Kidney (tissue), 14 donors: ENCODE measurements around the gene OR51V1. TPM values are rescaled to one million over a fixed set of nuclear protein-coding genes. Genes with fewer than 3 reads are reported as not detected.
"Not testable (repeated sequence)": the region's sequence is repeated elsewhere in the genome, so short reads cannot be mapped to it uniquely, and the experiment has no call there.

Experiments used
- DNase-seq, 5 donors: peaks; one replicate each; pipeline ENCODE4 v3.0.0-alpha.2; 2013 to 2020
- FAIRE-seq: peaks from 2 replicates; lab custom pipeline; 2012; peaks lifted over from hg19 to GRCh38; lab: Jason Lieb, UNC
- H3K27ac ChIP-seq, 2 donors: one replicate each; pipeline ENCODE4 v1.7.0; 2013; ENCODE audit warnings: low read depth in 2 of 2, low read length in 2 of 2, inconsistent platforms in 1 of 2
- H3K27me3 ChIP-seq: one replicate; pipeline ENCODE4 v1.7.1; 2013; ENCODE audit warnings: low read length, inconsistent platforms; ENCODE audit not compliant: control insufficient read depth, insufficient read depth
- H3K36me3 ChIP-seq, 3 donors: one replicate each; pipeline versions ENCODE4 v1.7.0 to v1.7.1; 2013; ENCODE audit warnings: low read length in 3 of 3, control low read depth in 1 of 3, inconsistent platforms in 1 of 3; ENCODE audit not compliant: insufficient read depth in 3 of 3, control insufficient read depth in 2 of 3
- H3K4me1 ChIP-seq, 3 donors: one replicate each; pipeline versions ENCODE4 v1.7.0 to v1.7.1; 2013; ENCODE audit warnings: low read length in 3 of 3, inconsistent platforms in 1 of 3, low read depth in 1 of 3; ENCODE audit not compliant: control insufficient read depth in 2 of 3, insufficient read depth in 2 of 3
- H3K4me3 ChIP-seq, 3 donors: one replicate each; pipeline versions ENCODE4 v1.7.0 to v1.8.1; 2013; ENCODE audit warnings: low read length in 3 of 3, control low read depth in 1 of 3, inconsistent platforms in 1 of 3
- H3K9ac ChIP-seq, 3 donors: one replicate each; pipeline versions ENCODE4 v1.7.0 to v1.7.1; 2013; ENCODE audit warnings: low read length in 3 of 3, control low read depth in 1 of 3, inconsistent platforms in 1 of 3
- H3K9me3 ChIP-seq, 3 donors: one replicate each; pipeline versions ENCODE4 v1.7.0 to v1.7.1; 2013; ENCODE audit warnings: low read length in 3 of 3, control low read depth in 1 of 3, inconsistent platforms in 1 of 3; ENCODE audit not compliant: control insufficient read depth in 2 of 3, insufficient read depth in 1 of 3
- CTCF ChIP-seq: IDR thresholded peaks from 3 replicates; pipeline ENCODE4 v1.5.1; 2012; ENCODE audit warnings: mild to moderate bottlenecking, moderate library complexity, borderline replicate concordance; ENCODE audit not compliant: insufficient read depth; ENCODE audit errors: extremely low read depth
- intact Hi-C: fragments of 100-400 bp; cut with DNase I; formaldehyde crosslinking; loops from one replicate; pipeline ENCODE4 v1.11.1; 2022
- polyA plus RNA-seq: library from polyadenylated mRNA; stranded (reverse); fragments of 350-450 nt; fragmentation: Illumina TruSeq; extraction: RNeasy Lipid Tissue Mini Kit (QIAGEN cat#74804); gene quantifications from one replicate; pipeline ENCODE4 v1.2.3, GENCODE V29; 2014; ENCODE audit warnings: low read depth, low replicate concordance; ENCODE audit not compliant: insufficient read depth
- total RNA-seq: library from RNA; stranded (reverse); fragmentation: NEBNext Ultra II Directional; extraction: Animal tissue kit (Norgen Biotek cat#: 25700); gene quantifications from one replicate; pipeline ENCODE4 v1.2.1, GENCODE V29; 2021
- donor health status: control.
- donor health status: control.
- donor health status: control.
- donor health status: control.
- donor health status: control.
- donor health status: DM: yes; HTN: yes; CAD: no.
- donor health status: Normal renal cell carcinoma (clear cell type).

The OR51V1 gene
- total and polyA plus RNA-seq, 2 donors from 2014 or later = not detected

GRCh38 chr11:5171856-5172255, 28.6 kb downstream of the OR51V1 start:
- Histone ChIP-seq H3K9me3 (no peaks in the 10 kb centered on the region), H3K27me3 (no peaks in the 10 kb centered on the region), H3K9ac (no peak overlapping the region), H3K36me3 (no peaks in the 10 kb centered on the region), H3K4me1 (no peaks in the 10 kb centered on the region), H3K27ac (no peak overlapping the region), H3K4me3 (no peak overlapping the region)
- FAIRE-seq (no peak), DNase-seq (no peak)
- intact Hi-C loops = no loop called here
- TF ChIP-seq CTCF = no peak

GRCh38 chr11:5165898-5166297, 34.6 kb downstream of the OR51V1 start:
- H3K27me3 ChIP-seq, H3K27ac ChIP-seq, FAIRE-seq, H3K4me1 ChIP-seq, intact Hi-C loops, H3K36me3 ChIP-seq, H3K4me3 ChIP-seq, H3K9ac ChIP-seq, DNase-seq, H3K9me3 ChIP-seq: not testable (repeated sequence)

GRCh38 chr11:5164807-5165206, 35.7 kb downstream of the OR51V1 start:
- DNase-seq, H3K27me3 ChIP-seq, H3K4me1 ChIP-seq, intact Hi-C loops, H3K9me3 ChIP-seq, H3K9ac ChIP-seq, H3K36me3 ChIP-seq, H3K27ac ChIP-seq, H3K4me3 ChIP-seq, FAIRE-seq: not testable (repeated sequence)

- H3K4me3 ChIP-seq, H3K9me3 ChIP-seq, H3K4me1 ChIP-seq, DNase-seq, H3K36me3 ChIP-seq, intact Hi-C loops, FAIRE-seq, H3K27ac ChIP-seq, H3K27me3 ChIP-seq, H3K9ac ChIP-seq: not testable (repeated sequence)
Measured at GRCh38 chr11:5161045-5161444, 39.4 kb downstream of the OR51V1 start.

- H3K27ac ChIP-seq, DNase-seq, H3K36me3 ChIP-seq, H3K27me3 ChIP-seq, H3K9ac ChIP-seq, H3K4me1 ChIP-seq, H3K4me3 ChIP-seq, intact Hi-C loops, FAIRE-seq, H3K9me3 ChIP-seq: not testable (repeated sequence)
Measured at GRCh38 chr11:5160217-5160616, 40.3 kb downstream of the OR51V1 start.
